HepG2 (cell line): ENCODE results near the gene CISD3. TPM values are rescaled to one million over a fixed set of nuclear protein-coding genes. Genes with fewer than 3 reads are reported as not detected.

Source experiments
- ARNT2 ChIP-seq: sonication (generic); formaldehyde crosslinking; IDR thresholded peaks from 2 replicates; pipeline ENCODE4 v1.8.0; 2022; ENCODE audit warnings: mild to moderate bottlenecking, low read depth, missing genetic modification reagents, moderate library complexity
- FIP1L1 ChIP-seq: fragments of 200-400 bp; formaldehyde crosslinking; IDR thresholded peaks from 2 replicates; pipeline ENCODE4 v1.6.1; 2018; ENCODE audit warnings: low read depth, mild to moderate bottlenecking, low read length, moderate library complexity, borderline replicate concordance; ENCODE audit not compliant: insufficient read depth
- FOXC1 ChIP-seq: sonication (generic); formaldehyde crosslinking; IDR thresholded peaks from 2 replicates; pipeline ENCODE4 v1.8.0; 2022; ENCODE audit warnings: mild to moderate bottlenecking, missing genetic modification reagents, borderline replicate concordance
- HDAC2 ChIP-seq: sonication (generic); formaldehyde crosslinking; IDR thresholded peaks from 2 replicates; pipeline ENCODE4 v1.4.0; 2020; ENCODE audit warnings: missing genetic modification reagents
- HNRNPLL ChIP-seq: fragments of 200-400 bp; formaldehyde crosslinking; IDR thresholded peaks from 2 replicates; pipeline ENCODE4 v1.6.1; 2017; ENCODE audit warnings: mild to moderate bottlenecking, low read depth, low read length; ENCODE audit not compliant: poor library complexity, severe bottlenecking
- KAT8 ChIP-seq: IDR thresholded peaks from 2 replicates; pipeline ENCODE4 v1.6.1; 2016; ENCODE audit warnings: missing genetic modification reagents, missing compliant biosample characterization
- ZMYM4 ChIP-seq: sonication (generic); formaldehyde crosslinking; IDR thresholded peaks from 2 replicates; pipeline ENCODE4 v1.8.1; 2023; ENCODE audit warnings: mild to moderate bottlenecking, missing genetic modification reagents
- ZNF350 ChIP-seq: sonication (generic); formaldehyde crosslinking; IDR thresholded peaks from 2 replicates; pipeline ENCODE4 v1.4.0; 2020; ENCODE audit warnings: mild to moderate bottlenecking, low read depth, missing genetic modification reagents, borderline replicate concordance
- ZNF678 ChIP-seq: sonication (generic); formaldehyde crosslinking; IDR thresholded peaks from 2 replicates; pipeline ENCODE4 v1.4.0; 2020; ENCODE audit warnings: mild to moderate bottlenecking, missing genetic modification reagents
- ZNF747 ChIP-seq: sonication (generic); formaldehyde crosslinking; IDR thresholded peaks from 2 replicates; pipeline ENCODE4 v1.8.1; 2023; ENCODE audit warnings: missing genetic modification reagents, mild to moderate bottlenecking, borderline replicate concordance
- polyA plus RNA-seq, 8 experiments: library from polyadenylated mRNA; depleted of rRNA in 3 of 8; stranded (reverse) in 7 of 8; unstranded in 1 of 8; fragments of >200 nt; fragmentation: Illumina TruSeq in 4 of 8; extraction: Trizol in 4 of 8; gene quantifications; 2 replicates each; pipeline versions ENCODE4 v1.2.1 to v1.2.3, GENCODE V29; 2011 to 2016; ENCODE audit warnings: low read depth in 4 of 8, missing spikeins in 1 of 8, mixed read lengths in 1 of 8; ENCODE audit not compliant: insufficient read depth in 1 of 8
- total RNA-seq, 5 experiments: library from RNA; depleted of rRNA; stranded (reverse); fragments of >200 nt; fragmentation: Illumina TruSeq; extraction: Trizol; gene quantifications; 2 replicates each; pipeline ENCODE4 v1.2.3, GENCODE V29; 2016; ENCODE audit warnings: low read depth in 1 of 5
- TF ChIP-seq, protein P1 (sequence below): sonication (generic); formaldehyde crosslinking; IDR thresholded peaks from 2 replicates; pipeline ENCODE4 v1.5.0; 2020; ENCODE audit warnings: mild to moderate bottlenecking, missing genetic modification reagents, borderline replicate concordance
- TF ChIP-seq, protein P2 (sequence below): sonication (generic); formaldehyde crosslinking; conservative IDR thresholded peaks from 2 replicates; pipeline ENCODE4 v1.4.0; 2020; ENCODE audit warnings: mild to moderate bottlenecking, missing genetic modification reagents, moderate library complexity
- TF ChIP-seq, protein P3 (sequence below): sonication (generic); formaldehyde crosslinking; IDR thresholded peaks from 2 replicates; pipeline ENCODE4 v1.8.0; 2022; ENCODE audit warnings: mild to moderate bottlenecking, missing genetic modification reagents, moderate library complexity
- TF ChIP-seq, protein P4 (sequence below): IDR thresholded peaks from 2 replicates; pipeline ENCODE4 v1.6.1; 2012; ENCODE audit warnings: inconsistent platforms
- TF ChIP-seq, protein P5 (sequence below): IDR thresholded peaks from 2 replicates; pipeline ENCODE4 v1.6.1; 2016; ENCODE audit warnings: mild to moderate bottlenecking

The CISD3 gene
- total and polyA plus RNA-seq, 2 of the 13 experiments (the other 11 are each of a cell fraction or from before 2014, with no cell fraction given) = 30.0 to 34.1 TPM

DNA sequence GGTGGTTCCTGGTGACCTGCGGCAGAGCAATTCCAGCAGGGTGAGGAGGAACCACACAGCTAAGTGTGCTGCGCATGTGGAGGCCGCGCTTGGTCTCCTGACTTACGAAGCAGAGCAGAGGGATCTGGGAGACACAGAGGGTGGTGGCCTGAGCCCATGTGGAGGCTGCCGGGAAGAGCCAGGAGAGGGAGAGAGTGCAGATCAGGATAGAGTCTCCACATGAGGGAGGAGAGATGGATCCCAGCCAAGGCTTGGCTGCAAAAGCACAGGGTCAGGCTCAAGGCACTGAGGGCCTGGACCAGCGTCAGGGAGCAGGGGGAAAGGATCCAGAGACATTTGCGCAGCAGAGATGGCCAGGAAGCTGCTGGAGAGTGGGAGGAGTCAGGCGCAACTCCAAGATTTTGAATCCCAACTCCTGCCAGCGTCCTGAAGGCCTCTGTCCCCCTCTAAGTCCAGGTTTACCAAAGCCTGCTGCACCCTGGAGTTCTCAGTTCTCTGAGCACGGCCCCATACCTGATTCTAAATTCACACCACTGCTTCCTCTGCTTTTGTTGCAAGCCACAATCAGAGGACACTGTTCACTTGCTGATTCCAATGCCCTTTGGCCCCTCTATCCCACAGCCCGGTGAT is 36.3 kb upstream of the CISD3 start (continued):
- TF ChIP-seq, protein P1, sequence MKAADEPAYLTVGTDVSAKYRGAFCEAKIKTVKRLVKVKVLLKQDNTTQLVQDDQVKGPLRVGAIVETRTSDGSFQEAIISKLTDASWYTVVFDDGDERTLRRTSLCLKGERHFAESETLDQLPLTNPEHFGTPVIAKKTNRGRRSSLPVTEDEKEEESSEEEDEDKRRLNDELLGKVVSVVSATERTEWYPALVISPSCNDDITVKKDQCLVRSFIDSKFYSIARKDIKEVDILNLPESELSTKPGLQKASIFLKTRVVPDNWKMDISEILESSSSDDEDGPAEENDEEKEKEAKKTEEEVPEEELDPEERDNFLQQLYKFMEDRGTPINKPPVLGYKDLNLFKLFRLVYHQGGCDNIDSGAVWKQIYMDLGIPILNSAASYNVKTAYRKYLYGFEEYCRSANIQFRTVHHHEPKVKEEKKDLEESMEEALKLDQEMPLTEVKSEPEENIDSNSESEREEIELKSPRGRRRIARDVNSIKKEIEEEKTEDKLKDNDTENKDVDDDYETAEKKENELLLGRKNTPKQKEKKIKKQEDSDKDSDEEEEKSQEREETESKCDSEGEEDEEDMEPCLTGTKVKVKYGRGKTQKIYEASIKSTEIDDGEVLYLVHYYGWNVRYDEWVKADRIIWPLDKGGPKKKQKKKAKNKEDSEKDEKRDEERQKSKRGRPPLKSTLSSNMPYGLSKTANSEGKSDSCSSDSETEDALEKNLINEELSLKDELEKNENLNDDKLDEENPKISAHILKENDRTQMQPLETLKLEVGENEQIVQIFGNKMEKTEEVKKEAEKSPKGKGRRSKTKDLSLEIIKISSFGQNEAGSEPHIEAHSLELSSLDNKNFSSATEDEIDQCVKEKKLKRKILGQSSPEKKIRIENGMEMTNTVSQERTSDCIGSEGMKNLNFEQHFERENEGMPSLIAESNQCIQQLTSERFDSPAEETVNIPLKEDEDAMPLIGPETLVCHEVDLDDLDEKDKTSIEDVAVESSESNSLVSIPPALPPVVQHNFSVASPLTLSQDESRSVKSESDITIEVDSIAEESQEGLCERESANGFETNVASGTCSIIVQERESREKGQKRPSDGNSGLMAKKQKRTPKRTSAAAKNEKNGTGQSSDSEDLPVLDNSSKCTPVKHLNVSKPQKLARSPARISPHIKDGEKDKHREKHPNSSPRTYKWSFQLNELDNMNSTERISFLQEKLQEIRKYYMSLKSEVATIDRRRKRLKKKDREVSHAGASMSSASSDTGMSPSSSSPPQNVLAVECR = peak; percentile 55
- TF ChIP-seq HDAC2 = peak; percentile 27; the same call in 1 of the 2 replicates
- peak; percentile 31; the same call in 1 of the 2 replicates for TF ChIP-seq KAT8 (CRISPR knock-in tag)
- TF ChIP-seq, protein P2, sequence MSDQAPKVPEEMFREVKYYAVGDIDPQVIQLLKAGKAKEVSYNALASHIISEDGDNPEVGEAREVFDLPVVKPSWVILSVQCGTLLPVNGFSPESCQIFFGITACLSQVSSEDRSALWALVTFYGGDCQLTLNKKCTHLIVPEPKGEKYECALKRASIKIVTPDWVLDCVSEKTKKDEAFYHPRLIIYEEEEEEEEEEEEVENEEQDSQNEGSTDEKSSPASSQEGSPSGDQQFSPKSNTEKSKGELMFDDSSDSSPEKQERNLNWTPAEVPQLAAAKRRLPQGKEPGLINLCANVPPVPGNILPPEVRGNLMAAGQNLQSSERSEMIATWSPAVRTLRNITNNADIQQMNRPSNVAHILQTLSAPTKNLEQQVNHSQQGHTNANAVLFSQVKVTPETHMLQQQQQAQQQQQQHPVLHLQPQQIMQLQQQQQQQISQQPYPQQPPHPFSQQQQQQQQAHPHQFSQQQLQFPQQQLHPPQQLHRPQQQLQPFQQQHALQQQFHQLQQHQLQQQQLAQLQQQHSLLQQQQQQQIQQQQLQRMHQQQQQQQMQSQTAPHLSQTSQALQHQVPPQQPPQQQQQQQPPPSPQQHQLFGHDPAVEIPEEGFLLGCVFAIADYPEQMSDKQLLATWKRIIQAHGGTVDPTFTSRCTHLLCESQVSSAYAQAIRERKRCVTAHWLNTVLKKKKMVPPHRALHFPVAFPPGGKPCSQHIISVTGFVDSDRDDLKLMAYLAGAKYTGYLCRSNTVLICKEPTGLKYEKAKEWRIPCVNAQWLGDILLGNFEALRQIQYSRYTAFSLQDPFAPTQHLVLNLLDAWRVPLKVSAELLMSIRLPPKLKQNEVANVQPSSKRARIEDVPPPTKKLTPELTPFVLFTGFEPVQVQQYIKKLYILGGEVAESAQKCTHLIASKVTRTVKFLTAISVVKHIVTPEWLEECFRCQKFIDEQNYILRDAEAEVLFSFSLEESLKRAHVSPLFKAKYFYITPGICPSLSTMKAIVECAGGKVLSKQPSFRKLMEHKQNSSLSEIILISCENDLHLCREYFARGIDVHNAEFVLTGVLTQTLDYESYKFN = 0 out of 2 replicates have a peak, but pooled peaks have one; percentile 36
- peak; percentile 54; the same call in 1 of the 2 replicates for TF ChIP-seq FOXC1
- TF ChIP-seq FIP1L1 = 0 out of 2 replicates have a peak, but pooled peaks have one; percentile 25
- TF ChIP-seq, protein P3, sequence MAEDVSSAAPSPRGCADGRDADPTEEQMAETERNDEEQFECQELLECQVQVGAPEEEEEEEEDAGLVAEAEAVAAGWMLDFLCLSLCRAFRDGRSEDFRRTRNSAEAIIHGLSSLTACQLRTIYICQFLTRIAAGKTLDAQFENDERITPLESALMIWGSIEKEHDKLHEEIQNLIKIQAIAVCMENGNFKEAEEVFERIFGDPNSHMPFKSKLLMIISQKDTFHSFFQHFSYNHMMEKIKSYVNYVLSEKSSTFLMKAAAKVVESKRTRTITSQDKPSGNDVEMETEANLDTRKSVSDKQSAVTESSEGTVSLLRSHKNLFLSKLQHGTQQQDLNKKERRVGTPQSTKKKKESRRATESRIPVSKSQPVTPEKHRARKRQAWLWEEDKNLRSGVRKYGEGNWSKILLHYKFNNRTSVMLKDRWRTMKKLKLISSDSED (CRISPR knock-in tag) = no peak
- TF ChIP-seq, protein P4, sequence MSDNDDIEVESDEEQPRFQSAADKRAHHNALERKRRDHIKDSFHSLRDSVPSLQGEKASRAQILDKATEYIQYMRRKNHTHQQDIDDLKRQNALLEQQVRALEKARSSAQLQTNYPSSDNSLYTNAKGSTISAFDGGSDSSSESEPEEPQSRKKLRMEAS = peak; percentile 68
- TF ChIP-seq ZNF350 (CRISPR knock-in tag) = peak; percentile 62; the same call in 1 of the 2 replicates
- peak; percentile 51 for TF ChIP-seq HNRNPLL
- no peak for TF ChIP-seq ARNT2 (CRISPR knock-in tag)
- 0 out of 2 replicates have a peak, but pooled peaks have one; percentile 36 for TF ChIP-seq ZNF747 (CRISPR knock-in tag)
- TF ChIP-seq, protein P5, sequence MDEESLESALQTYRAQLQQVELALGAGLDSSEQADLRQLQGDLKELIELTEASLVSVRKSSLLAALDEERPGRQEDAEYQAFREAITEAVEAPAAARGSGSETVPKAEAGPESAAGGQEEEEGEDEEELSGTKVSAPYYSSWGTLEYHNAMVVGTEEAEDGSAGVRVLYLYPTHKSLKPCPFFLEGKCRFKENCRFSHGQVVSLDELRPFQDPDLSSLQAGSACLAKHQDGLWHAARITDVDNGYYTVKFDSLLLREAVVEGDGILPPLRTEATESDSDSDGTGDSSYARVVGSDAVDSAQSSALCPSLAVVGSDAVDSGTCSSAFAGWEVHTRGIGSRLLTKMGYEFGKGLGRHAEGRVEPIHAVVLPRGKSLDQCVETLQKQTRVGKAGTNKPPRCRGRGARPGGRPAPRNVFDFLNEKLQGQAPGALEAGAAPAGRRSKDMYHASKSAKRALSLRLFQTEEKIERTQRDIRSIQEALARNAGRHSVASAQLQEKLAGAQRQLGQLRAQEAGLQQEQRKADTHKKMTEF (CRISPR knock-in tag) = peak; percentile 19; the same call in 1 of the 2 replicates
- 0 out of 2 replicates have a peak, but pooled peaks have one; percentile 29 for TF ChIP-seq ZMYM4 (CRISPR knock-in tag)
- TF ChIP-seq ZNF678 (CRISPR knock-in tag) = peak; percentile 26; the same call in 1 of the 2 replicates
